Activated effector memory CD4-positive, alpha-beta T cell treated with anti-CD3 and anti-CD28 coated beads, Interleukin-2, amount 50 U/mL, for 16 hours (primary cell): ENCODE results near the gene MSRB3.

Experiments used
- DNase-seq: peaks from one replicate; pipeline ENCODE4 v3.0.0-alpha.2; 2020

Gene MSRB3

GRCh38 chr12:65327207-65328076 is 49.0 kb downstream of the MSRB3 start:
- DNase-seq, result no peak

- no peak for DNase-seq
Observed at GRCh38 chr12:65329721-65330120, 51.2 kb downstream of the MSRB3 start.

- no peak for DNase-seq
Observed at GRCh38 chr12:65330331-65330730, 51.8 kb downstream of the MSRB3 start.

GRCh38 chr12:65331456-65331855 is 53.0 kb downstream of the MSRB3 start:
- DNase-seq, result no peak

GRCh38 chr12:65333649-65334048 is 55.2 kb downstream of the MSRB3 start:
- no peak for DNase-seq

- DNase-seq, result no peak
Observed at GRCh38 chr12:65334521-65334920, 56.0 kb downstream of the MSRB3 start.

GRCh38 chr12:65335021-65335714 is 56.7 kb downstream of the MSRB3 start:
- DNase-seq, result no peak

- no peak for DNase-seq
Observed at GRCh38 chr12:65335981-65336380, 57.5 kb downstream of the MSRB3 start.

GRCh38 chr12:65339161-65339560 is 60.7 kb downstream of the MSRB3 start:
- DNase-seq, result no peak

- no peak for DNase-seq
Observed at GRCh38 chr12:65343230-65343629, 64.7 kb downstream of the MSRB3 start.

GRCh38 chr12:65343801-65344200 is 65.3 kb downstream of the MSRB3 start:
- no peak for DNase-seq

- no peak for DNase-seq
Observed at GRCh38 chr12:65355461-65355860, 77.0 kb downstream of the MSRB3 start.

GRCh38 chr12:65362234-65363031 is 84.0 kb downstream of the MSRB3 start:
- DNase-seq, result no peak

GRCh38 chr12:65364046-65364445 is 85.6 kb downstream of the MSRB3 start:
- no peak for DNase-seq

- no peak for DNase-seq
Observed at GRCh38 chr12:65367396-65367795, 88.9 kb downstream of the MSRB3 start.

- DNase-seq, result no peak
Observed at GRCh38 chr12:65368055-65368454, 89.6 kb downstream of the MSRB3 start.

- no peak for DNase-seq
Observed at GRCh38 chr12:65372574-65372973, 94.1 kb downstream of the MSRB3 start.

- no peak for DNase-seq
Observed at GRCh38 chr12:65384240-65384639, 105.8 kb downstream of the MSRB3 start.

- DNase-seq, result no peak
Observed at GRCh38 chr12:65387396-65387795, 108.9 kb downstream of the MSRB3 start.

GRCh38 chr12:65389436-65389835 is 111.0 kb downstream of the MSRB3 start:
- no peak for DNase-seq

- no peak for DNase-seq
Observed at GRCh38 chr12:65391711-65392110, 113.2 kb downstream of the MSRB3 start.

- DNase-seq, result no peak
Observed at GRCh38 chr12:65392491-65392890, 114.0 kb downstream of the MSRB3 start.

GRCh38 chr12:65403188-65403587 is 124.7 kb downstream of the MSRB3 start:
- DNase-seq, result no peak
